Measurements from ENCODE around the gene GJB1. TPM values are rescaled to one million over a fixed set of nuclear protein-coding genes. Genes with fewer than 3 reads are reported as not detected.
A peak's percentile ranks its signal among the peaks of the same experiment; 100 is the strongest.

Gene GJB1
- total and polyA plus RNA-seq, 2 experiments from 2014 or later = 95.4 to 98.2 TPM

DNA sequence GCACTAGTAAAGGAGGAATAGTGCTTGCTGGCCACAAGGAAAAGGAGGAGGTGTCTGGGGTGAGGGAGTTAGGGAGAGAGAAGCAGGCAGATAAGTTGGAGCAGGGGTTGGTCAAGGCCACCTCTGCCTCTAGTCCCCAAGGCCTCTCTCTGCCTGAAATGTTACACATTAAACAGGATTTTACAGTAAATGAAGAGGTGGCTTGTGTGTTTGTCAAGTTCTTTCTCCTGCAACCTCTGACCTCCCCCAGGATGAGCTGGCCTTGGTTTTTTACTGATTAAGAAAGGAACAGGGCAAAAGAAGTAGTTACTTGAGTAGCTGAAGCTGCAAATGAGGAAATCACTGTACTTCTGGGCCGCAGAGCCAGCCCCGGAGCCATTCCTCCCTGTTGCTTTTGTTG, 2.0 kb downstream of the GJB1 start:
- no peaks in the 10 kb centered on the region for H3K9me3 ChIP-seq (ENCODE audit: low read depth)
- H3K27ac ChIP-seq = peak overlapping the region; percentile 76
- TF ChIP-seq, protein P1, sequence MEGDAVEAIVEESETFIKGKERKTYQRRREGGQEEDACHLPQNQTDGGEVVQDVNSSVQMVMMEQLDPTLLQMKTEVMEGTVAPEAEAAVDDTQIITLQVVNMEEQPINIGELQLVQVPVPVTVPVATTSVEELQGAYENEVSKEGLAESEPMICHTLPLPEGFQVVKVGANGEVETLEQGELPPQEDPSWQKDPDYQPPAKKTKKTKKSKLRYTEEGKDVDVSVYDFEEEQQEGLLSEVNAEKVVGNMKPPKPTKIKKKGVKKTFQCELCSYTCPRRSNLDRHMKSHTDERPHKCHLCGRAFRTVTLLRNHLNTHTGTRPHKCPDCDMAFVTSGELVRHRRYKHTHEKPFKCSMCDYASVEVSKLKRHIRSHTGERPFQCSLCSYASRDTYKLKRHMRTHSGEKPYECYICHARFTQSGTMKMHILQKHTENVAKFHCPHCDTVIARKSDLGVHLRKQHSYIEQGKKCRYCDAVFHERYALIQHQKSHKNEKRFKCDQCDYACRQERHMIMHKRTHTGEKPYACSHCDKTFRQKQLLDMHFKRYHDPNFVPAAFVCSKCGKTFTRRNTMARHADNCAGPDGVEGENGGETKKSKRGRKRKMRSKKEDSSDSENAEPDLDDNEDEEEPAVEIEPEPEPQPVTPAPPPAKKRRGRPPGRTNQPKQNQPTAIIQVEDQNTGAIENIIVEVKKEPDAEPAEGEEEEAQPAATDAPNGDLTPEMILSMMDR (IDR thresholded peaks at IDR 0.05; ENCODE audit: poor library complexity) = no peak
- TF ChIP-seq EZH2phosphoT487 (IDR thresholded peaks at IDR 0.05; ENCODE audit: low read depth, severe bottlenecking, unreplicated experiment) (no peak), EZH2 (IDR thresholded peaks at IDR 0.05; ENCODE audit: borderline replicate concordance) (no peak)
- no peak overlapping the region for H2AFZ ChIP-seq
- H3K4me2 ChIP-seq = no peak overlapping the region
- H3K9me2 ChIP-seq (replicated peaks; ENCODE audit: insufficient read depth) = no peaks in the 10 kb centered on the region
- H4K20me1 ChIP-seq (ENCODE audit: insufficient read depth, poor library complexity, severe bottlenecking) = no peaks in the 10 kb centered on the region
- H3K36me3 ChIP-seq (replicated peaks; ENCODE audit: insufficient read depth, low read depth) = no peaks in the 10 kb centered on the region
- DNase-seq (ENCODE audit: low spot score) = no peak
- H3K27me3 ChIP-seq = no peaks in the 10 kb centered on the region
- H3K4me1 ChIP-seq (ENCODE audit: insufficient read depth) = no peaks in the 10 kb centered on the region
- H3K4me3 ChIP-seq = no peak overlapping the region
- no peaks in the 10 kb centered on the region for H3K79me2 ChIP-seq
- WGBS (ENCODE audit: low lambda C conversion rate, missing lambda C conversion rate) = 54% methylated on average over 2 of the region's 2 CpGs

DNA sequence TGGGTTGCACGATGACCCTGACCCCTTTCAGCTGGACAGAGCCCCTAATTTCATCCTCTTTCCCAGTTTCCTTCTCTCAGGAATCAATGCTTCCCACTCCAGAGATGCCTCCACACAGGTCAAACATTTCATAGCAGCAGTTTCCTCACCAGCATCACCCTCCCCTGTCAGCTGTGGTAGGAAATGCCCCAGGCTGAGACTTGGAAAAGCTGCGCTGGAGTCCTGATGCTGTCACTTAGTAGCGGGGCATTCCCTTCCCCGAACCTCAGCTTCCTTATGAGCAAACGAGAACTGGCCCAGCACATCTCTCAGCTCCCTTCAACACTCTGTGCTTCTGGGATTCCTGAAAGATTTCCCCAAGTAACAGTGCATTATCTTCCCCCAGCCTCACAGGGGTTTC, 2.7 kb downstream of the GJB1 start:
- Histone ChIP-seq H3K27ac (peak overlapping the region; percentile 76), H4K20me1 (ENCODE audit: insufficient read depth, poor library complexity, severe bottlenecking) (no peaks in the 10 kb centered on the region), H3K4me3 (no peak overlapping the region), H3K9me2 (replicated peaks; ENCODE audit: insufficient read depth) (no peaks in the 10 kb centered on the region), H3K36me3 (replicated peaks; ENCODE audit: insufficient read depth, low read depth) (no peaks in the 10 kb centered on the region), H3K9me3 (ENCODE audit: low read depth) (no peaks in the 10 kb centered on the region), H3K4me1 (ENCODE audit: insufficient read depth) (no peaks in the 10 kb centered on the region), H3K79me2 (no peaks in the 10 kb centered on the region), H2AFZ (no peak overlapping the region), H3K27me3 (no peaks in the 10 kb centered on the region), H3K4me2 (no peak overlapping the region)
- no peak for DNase-seq (ENCODE audit: low spot score)
- TF ChIP-seq EZH2phosphoT487 (IDR thresholded peaks at IDR 0.05; ENCODE audit: low read depth, severe bottlenecking, unreplicated experiment) (no peak), EZH2 (IDR thresholded peaks at IDR 0.05; ENCODE audit: borderline replicate concordance) (no peak)
- TF ChIP-seq, protein P1 (IDR thresholded peaks at IDR 0.05; ENCODE audit: poor library complexity) = no peak
- 69% methylated on average over 5 of the region's 5 CpGs for WGBS (ENCODE audit: low lambda C conversion rate, missing lambda C conversion rate)

DNA sequence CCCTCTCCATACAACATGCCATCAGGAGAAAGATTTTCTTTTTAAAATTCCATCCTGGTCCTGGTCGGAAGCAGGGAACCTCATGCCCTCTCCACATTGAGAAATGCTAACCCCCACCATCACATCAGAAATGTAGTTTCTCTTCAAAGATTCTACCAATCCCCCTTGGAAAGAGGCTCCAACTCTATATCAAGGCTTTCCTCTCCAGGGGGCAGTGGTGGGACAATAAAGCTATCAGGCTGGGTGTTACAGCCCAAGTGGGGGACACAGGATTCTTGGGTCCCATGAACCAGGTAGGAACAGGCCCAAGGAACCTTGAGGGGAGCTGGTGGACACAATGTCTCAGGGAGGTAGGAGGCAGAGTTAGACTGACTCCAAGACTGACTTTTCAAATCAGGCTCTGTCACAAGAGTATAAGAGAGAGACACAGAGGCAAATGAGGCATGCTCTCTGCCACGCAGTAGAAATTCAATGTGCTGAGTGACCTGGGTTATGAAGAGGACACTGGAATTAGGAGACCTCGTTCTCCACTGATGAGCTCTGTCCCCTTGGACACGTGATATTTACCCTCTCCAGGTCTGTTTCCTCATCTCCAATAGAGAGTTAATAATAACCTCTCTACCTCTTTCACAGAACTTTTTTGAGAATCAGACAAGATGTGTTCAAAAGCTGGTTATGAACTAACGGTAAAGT, 4.5 kb downstream of the GJB1 start:
- Histone ChIP-seq H2AFZ (no peak overlapping the region), H3K79me2 (no peaks in the 10 kb centered on the region), H3K9me2 (replicated peaks; ENCODE audit: insufficient read depth) (no peaks in the 10 kb centered on the region), H3K27ac (peak overlapping the region; percentile 64), H3K4me3 (no peak overlapping the region), H3K4me2 (no peak overlapping the region), H3K27me3 (no peaks in the 10 kb centered on the region), H4K20me1 (ENCODE audit: insufficient read depth, poor library complexity, severe bottlenecking) (no peaks in the 10 kb centered on the region), H3K9me3 (ENCODE audit: low read depth) (no peaks in the 10 kb centered on the region), H3K4me1 (ENCODE audit: insufficient read depth) (no peaks in the 10 kb centered on the region), H3K36me3 (replicated peaks; ENCODE audit: insufficient read depth, low read depth) (no peaks in the 10 kb centered on the region)
- DNase-seq (ENCODE audit: low spot score) = no peak
- TF ChIP-seq EZH2phosphoT487 (IDR thresholded peaks at IDR 0.05; ENCODE audit: low read depth, severe bottlenecking, unreplicated experiment) = no peak
- TF ChIP-seq, protein P1 (IDR thresholded peaks at IDR 0.05; ENCODE audit: poor library complexity) = no peak
- TF ChIP-seq EZH2 (IDR thresholded peaks at IDR 0.05; ENCODE audit: borderline replicate concordance) = no peak
- WGBS (ENCODE audit: low lambda C conversion rate, missing lambda C conversion rate) = 65% methylated on average over 5 of the region's 5 CpGs

All from hepatocyte (in vitro differentiated cells).